Measurements from ENCODE around the gene CHID1. TPM values are rescaled to one million over a fixed set of nuclear protein-coding genes. Genes with fewer than 3 reads are reported as not detected.

CHID1 gene
- total RNA-seq, 2 experiments from 2014 or later: 51.8 to 56.3 TPM

DNA sequence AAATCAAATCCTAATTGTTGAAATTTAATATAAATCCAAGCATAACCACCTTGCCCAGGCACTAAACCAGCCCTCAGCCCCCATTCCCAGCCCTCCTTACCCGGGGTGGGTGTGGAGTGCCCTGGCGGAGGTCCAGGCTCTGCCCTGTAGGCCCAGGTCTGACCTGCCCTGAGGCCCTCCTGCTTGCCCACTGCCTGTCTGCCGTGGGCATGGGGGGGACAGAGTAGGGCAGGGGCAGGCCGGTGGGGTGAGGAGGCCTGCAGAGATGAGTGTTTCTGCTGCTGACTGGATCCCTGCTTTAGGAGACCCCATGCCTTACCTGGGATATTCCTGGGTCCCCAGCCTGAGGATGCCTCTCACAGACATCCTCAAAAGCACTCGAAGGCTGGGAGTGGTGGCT, 3.6 kb upstream of the CHID1 start:
- Mint-ChIP-seq H3K4me3 (no peak overlapping the region), H3K27ac (no peak overlapping the region), H3K9me3 (no peaks in the 10 kb centered on the region), H3K36me3 (ENCODE audit: low read depth) (no peaks in the 10 kb centered on the region), H3K27me3 (ENCODE audit: low read depth) (no peaks in the 10 kb centered on the region), H3K4me1 (ENCODE audit: low read depth) (peaks cover 13% of the 10 kb centered on the region)
- DNase-seq: no peak
- CTCF ChIA-PET: no interaction called here
- intact Hi-C loops (cut with micrococcal nuclease): no loop called here

DNA sequence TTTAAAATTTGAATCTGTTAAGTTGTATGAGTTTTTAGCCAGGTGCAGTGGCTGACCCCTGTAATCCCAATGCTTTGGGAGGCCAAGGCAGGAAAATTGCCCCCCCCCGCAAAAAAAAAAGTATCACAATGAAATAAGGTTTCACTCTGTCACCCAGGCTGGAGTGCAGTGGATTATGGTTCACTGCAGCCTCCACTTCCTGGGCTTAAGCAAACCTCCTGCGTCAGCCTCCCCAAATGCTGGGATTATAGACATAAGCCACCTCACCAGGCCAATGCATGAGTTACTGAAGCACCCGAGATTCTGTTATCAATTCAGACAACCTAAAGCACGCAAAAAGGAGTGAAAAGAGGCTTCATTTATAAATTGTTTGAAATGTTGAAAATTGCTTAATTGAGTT, 2.4 kb upstream of the CHID1 start:
- Mint-ChIP-seq H3K4me1 (ENCODE audit: low read depth) (peaks cover 21% of the 10 kb centered on the region), H3K4me3 (no peak overlapping the region), H3K27me3 (ENCODE audit: low read depth) (no peaks in the 10 kb centered on the region), H3K36me3 (ENCODE audit: low read depth) (no peaks in the 10 kb centered on the region), H3K9me3 (no peaks in the 10 kb centered on the region), H3K27ac (no peak overlapping the region)
- intact Hi-C loops (cut with micrococcal nuclease): no loop called here
- DNase-seq: no peak
- CTCF ChIA-PET: no interaction called here

DNA sequence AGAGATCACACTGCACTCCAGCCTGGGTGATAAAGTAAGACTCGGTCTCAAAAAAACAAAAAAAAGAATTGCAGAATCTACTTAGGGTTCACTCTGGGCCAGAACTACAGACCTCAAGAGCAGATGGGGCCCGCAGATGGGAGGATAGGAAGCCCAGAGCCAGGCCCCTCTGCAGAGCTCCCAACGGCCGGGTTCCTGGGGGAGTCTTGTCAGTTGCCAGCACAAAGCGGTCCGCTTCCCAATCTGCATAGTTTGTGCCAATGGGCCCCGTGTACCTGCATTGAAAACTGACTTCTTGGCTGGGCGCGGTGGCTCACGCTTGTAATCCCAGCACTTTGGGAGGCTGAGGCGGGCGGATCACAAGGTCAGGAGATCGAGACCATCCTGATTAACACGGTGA, 1.7 kb upstream of the CHID1 start:
- Mint-ChIP-seq H3K36me3 (ENCODE audit: low read depth) (no peaks in the 10 kb centered on the region), H3K4me1 (ENCODE audit: low read depth) (peaks cover 24% of the 10 kb centered on the region), H3K9me3 (no peaks in the 10 kb centered on the region), H3K27ac (no peak overlapping the region), H3K27me3 (ENCODE audit: low read depth) (no peaks in the 10 kb centered on the region), H3K4me3 (no peak overlapping the region)
- CTCF ChIA-PET: interaction anchor here (1.1 kb wide), 1 partner anchor 12 kb away, joined by 9 read pairs; the partner anchor contains the start of gene AP2A2
- DNase-seq: no peak
- intact Hi-C loops (cut with micrococcal nuclease): no loop called here

DNA sequence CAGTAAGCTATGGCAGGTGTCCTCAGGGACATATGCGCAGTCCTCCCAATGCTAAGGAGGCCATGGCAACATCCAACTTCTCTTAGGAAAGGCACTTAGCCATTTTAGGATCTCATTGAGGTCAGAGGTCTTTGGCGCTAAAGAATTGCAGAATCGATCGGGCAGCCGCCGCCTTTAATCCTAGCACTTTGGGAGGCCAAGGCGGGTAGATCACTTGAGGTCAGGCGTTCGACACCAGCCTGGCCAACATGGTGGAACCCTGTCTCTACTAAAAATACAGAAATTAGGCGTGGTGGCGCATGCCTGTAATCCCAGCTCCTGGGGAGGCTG, 1.2 kb upstream of the CHID1 start:
- no peaks in the 10 kb centered on the region for H3K36me3 Mint-ChIP-seq (ENCODE audit: low read depth)
- CTCF ChIA-PET: interaction anchor here (1.1 to 1.5 kb wide), 2 partner anchors 13 to 64 kb away, joined by 4 to 9 read pairs; partner anchors contain the start of gene AP2A2
- H3K27me3 Mint-ChIP-seq (ENCODE audit: low read depth): no peaks in the 10 kb centered on the region
- H3K4me1 Mint-ChIP-seq (ENCODE audit: low read depth): peaks cover 24% of the 10 kb centered on the region
- no peaks in the 10 kb centered on the region for H3K9me3 Mint-ChIP-seq
- peak overlapping the region; percentile 65 for H3K27ac Mint-ChIP-seq
- intact Hi-C loops (cut with micrococcal nuclease): loop anchor here (2.0 kb wide), 2 partner anchors 69 to 115 kb away; partner anchors contain the start of genes POLR2L and TSPAN4
- H3K4me3 Mint-ChIP-seq: peak overlapping the region; percentile 87
- no peak for DNase-seq

DNA sequence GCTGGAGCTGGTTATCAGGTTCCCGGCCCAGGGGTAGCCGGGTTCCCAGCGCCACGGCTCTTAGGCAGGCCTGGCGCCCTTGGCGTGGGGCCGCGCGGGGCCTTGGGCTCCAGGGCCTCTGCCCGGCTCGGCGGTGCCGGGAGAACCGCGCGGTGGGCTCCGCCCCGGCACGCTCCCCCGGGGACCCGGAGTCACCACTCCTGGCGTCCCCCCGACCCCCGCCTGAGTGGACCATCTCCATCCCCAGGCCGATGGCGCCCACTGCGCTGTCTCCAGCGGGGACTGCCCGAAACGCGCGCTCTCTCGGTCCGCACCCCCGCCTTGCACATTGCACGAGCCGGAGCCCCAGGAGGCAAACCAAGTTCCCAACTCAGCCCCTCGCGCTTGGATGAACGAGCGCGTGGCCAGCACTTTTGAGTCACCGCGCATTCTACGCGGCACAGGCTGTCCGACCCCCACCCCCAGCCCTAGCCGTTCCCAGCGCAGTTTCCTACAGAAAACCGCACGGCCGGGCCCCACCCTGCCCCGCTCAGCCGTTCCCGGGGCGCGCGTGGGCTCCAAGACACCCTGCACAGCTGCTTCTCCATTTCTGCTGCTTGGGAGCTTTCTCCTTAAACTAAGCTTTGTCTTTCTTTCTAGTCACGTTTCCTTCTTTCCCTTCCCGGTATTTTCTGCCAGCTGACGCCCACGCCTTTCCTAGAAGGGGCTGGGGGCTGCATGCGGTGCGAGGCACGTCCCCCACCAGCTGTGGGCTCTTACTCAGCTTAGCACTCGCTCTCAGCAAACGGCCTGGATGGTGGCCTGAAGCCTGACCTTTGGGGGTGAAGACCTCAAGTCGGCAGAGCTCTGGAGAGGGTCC, 650 bp upstream of the CHID1 start:
- peak; percentile 52 for DNase-seq

DNA sequence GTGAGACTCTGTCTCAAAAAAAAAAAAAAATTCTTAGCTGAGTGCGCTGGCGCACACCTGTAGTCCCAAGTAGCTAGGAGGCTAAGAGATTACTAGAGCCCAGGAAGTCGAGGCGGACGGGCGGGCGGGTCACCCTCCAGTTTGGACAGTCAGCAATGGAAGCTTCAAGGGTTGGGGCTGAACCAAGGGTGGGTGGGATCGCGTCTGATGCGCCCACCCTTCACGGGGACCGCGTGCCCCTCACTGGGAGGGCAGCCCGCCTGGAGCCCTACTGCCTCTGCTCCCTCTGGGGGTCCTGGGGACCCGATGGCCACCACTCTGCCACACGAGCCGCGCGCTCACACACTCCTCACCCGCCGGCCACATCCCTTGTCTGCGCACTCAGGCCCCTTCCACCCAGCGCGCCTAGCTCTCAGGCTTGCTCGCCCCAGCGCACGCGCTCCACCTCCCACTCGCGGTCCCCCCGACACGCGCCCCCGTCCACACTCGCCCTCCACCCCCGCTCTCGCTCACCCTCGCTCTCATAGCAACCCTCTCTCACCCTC, 494 bp downstream of the CHID1 start:
- Mint-ChIP-seq H3K27ac (peak overlapping the region; percentile 53), H3K4me1 (ENCODE audit: low read depth) (peaks cover 24% of the 10 kb centered on the region), H3K36me3 (ENCODE audit: low read depth) (peaks cover 2% of the 10 kb centered on the region), H3K27me3 (ENCODE audit: low read depth) (no peaks in the 10 kb centered on the region), H3K4me3 (peak overlapping the region; percentile 91), H3K9me3 (no peaks in the 10 kb centered on the region)
- DNase-seq: no peak
- intact Hi-C loops (cut with micrococcal nuclease): loop anchor here (1.0 to 2.0 kb wide), 4 partner anchors 15 to 113 kb away; partner anchors contain the start of genes AP2A2, POLR2L, RPLP2 and TSPAN4
- CTCF ChIA-PET: interaction anchor here (0.8 to 2.0 kb wide), 2 partner anchors 11 to 15 kb away, joined by 5 to 7 read pairs; no protein-coding TSS in a partner anchor

More for the DNA sequence above, 650 bp upstream of the CHID1 start:
- no peaks in the 10 kb centered on the region for H3K27me3 Mint-ChIP-seq (ENCODE audit: low read depth)
- H3K27ac Mint-ChIP-seq: peak overlapping the region; percentile 65
- peaks cover 24% of the 10 kb centered on the region for H3K4me1 Mint-ChIP-seq (ENCODE audit: low read depth)
- intact Hi-C loops (cut with micrococcal nuclease): loop anchor here (2.0 kb wide), 2 partner anchors 68 to 114 kb away; partner anchors contain the start of genes POLR2L and TSPAN4
- H3K9me3 Mint-ChIP-seq: no peaks in the 10 kb centered on the region
- H3K36me3 Mint-ChIP-seq (ENCODE audit: low read depth): peaks cover 2% of the 10 kb centered on the region
- CTCF ChIA-PET: interaction anchor here (0.8 to 2.0 kb wide), 4 partner anchors 10 to 64 kb away, joined by 4 to 9 read pairs (median 6); partner anchors contain the start of gene AP2A2
- H3K4me3 Mint-ChIP-seq: peak overlapping the region; percentile 87

DNA sequence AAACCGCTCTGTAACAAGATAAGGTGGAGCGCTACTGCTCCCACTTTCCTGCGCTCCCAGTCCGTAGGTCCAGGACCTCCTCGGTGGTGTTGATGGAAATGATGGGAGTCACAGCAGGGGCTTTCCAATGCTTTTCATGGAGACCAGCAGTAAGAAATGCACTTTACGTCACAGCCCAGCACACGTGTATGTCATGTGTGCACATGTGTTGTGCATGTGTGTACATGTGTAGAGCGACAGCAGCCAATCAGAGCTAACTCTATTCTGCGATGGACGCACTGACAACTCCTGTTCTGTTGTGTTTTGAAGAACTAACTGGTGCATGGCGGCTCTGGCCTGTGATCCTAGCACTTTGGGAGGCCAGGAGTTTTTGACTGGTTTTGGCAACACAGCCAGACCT, 1.2 kb downstream of the CHID1 start:
- Mint-ChIP-seq H3K27me3 (ENCODE audit: low read depth) (no peaks in the 10 kb centered on the region), H3K4me3 (peak overlapping the region; percentile 91), H3K36me3 (ENCODE audit: low read depth) (peaks cover 4% of the 10 kb centered on the region), H3K4me1 (ENCODE audit: low read depth) (peaks cover 24% of the 10 kb centered on the region), H3K9me3 (no peaks in the 10 kb centered on the region), H3K27ac (no peak overlapping the region)
- no peak for DNase-seq
- intact Hi-C loops (cut with micrococcal nuclease): no loop called here
- CTCF ChIA-PET: interaction anchor here (2.0 kb wide), 1 partner anchor 15 kb away, joined by 7 read pairs; no protein-coding TSS in a partner anchor

DNA sequence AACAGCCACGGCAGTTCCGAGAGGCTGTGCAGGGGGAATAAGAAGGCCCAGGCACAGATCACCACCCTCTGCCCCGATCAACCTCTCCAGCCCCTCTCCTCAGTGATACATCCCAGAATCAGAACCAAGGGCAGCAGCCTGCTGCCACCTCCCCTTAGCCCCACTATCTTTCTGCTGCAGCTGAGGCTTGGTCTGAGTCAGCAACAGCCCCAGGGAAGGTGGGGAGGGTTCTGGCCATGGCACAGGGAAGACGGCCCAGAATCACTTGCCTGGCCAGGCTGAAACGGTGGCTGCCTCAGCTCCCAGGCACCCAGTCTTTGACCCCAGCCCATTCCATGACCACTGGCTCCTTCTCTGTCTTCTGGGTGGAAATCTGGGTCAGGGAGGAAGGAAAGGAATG, 2.3 kb downstream of the CHID1 start:
- Mint-ChIP-seq H3K4me1 (ENCODE audit: low read depth) (peaks cover 24% of the 10 kb centered on the region), H3K27me3 (ENCODE audit: low read depth) (no peaks in the 10 kb centered on the region), H3K9me3 (no peaks in the 10 kb centered on the region), H3K27ac (no peak overlapping the region), H3K4me3 (peak overlapping the region; percentile 16), H3K36me3 (ENCODE audit: low read depth) (peaks cover 10% of the 10 kb centered on the region)
- DNase-seq: no peak
- intact Hi-C loops (cut with micrococcal nuclease): no loop called here
- CTCF ChIA-PET: no interaction called here

DNA sequence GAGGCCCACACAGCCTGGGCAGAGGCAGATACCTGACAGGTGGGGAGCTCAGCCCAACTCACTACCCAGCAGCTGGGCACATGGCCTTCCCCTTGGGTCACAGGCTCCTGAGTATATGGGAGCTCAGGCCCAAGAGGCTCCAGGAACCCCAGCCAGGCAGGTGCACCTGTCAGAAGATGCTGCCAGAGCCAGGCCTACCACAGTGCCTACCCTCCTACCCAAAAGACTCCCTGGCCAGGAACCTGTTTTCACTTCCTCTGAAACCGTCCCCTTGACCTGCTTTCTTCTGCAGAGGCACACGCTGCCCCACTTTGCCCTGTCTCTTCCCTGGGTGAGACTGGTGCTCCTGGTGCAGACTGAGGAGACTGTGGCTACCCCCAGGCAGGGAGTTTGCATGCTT, 2.9 kb downstream of the CHID1 start:
- H3K4me1 Mint-ChIP-seq (ENCODE audit: low read depth): peaks cover 24% of the 10 kb centered on the region
- no peak overlapping the region for H3K4me3 Mint-ChIP-seq
- H3K36me3 Mint-ChIP-seq (ENCODE audit: low read depth): peaks cover 10% of the 10 kb centered on the region
- CTCF ChIA-PET: no interaction called here
- H3K9me3 Mint-ChIP-seq: no peaks in the 10 kb centered on the region
- H3K27ac Mint-ChIP-seq: no peak overlapping the region
- no peaks in the 10 kb centered on the region for H3K27me3 Mint-ChIP-seq (ENCODE audit: low read depth)
- intact Hi-C loops (cut with micrococcal nuclease): no loop called here
- DNase-seq: no peak

DNA sequence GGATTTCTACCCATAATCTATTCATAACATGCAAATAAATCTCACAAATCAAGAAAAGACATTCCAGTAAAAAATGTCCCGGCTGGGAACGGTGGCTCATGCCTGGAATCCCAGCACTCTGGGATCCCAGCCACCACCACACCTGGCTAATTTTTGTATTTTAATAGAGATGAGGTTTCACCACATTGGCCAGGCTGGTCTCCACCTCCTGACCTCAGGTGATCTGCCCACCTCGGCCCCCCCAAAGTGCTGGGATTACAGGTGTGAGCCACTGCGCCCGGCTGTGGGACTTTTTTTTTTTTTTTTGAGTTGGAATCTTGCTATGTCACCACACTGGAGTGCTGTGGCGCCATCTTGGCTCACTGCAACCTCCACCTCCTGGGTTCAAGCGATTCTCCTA, 4.7 kb downstream of the CHID1 start:
- no peak for DNase-seq
- no peaks in the 10 kb centered on the region for H3K9me3 Mint-ChIP-seq
- no peaks in the 10 kb centered on the region for H3K27me3 Mint-ChIP-seq (ENCODE audit: low read depth)
- no peak overlapping the region for H3K4me3 Mint-ChIP-seq
- intact Hi-C loops (cut with micrococcal nuclease): no loop called here
- CTCF ChIA-PET: no interaction called here
- no peak overlapping the region for H3K27ac Mint-ChIP-seq
- peaks cover 23% of the 10 kb centered on the region for H3K36me3 Mint-ChIP-seq (ENCODE audit: low read depth)
- H3K4me1 Mint-ChIP-seq (ENCODE audit: low read depth): peaks cover 19% of the 10 kb centered on the region

DNA sequence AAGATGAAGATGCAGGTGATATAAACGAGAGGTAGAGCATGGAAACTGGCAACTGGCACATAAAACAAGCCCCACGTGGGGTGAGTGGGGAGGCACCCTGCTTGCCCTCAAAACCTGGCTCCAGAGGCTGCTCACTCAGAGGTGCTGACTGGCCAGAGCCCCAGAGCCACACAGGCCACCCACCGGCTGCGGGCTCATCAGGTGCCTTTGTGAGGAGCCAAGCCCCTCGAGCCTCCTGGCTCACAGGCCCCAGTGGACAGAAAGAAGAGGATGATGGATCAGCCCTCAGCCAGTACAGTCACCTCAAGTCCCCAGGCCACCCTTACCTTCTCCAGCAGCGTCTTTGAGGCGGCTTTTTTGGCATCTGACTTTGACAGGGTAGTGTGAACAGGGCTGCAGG, 6.2 kb downstream of the CHID1 start:
- H3K27me3 Mint-ChIP-seq (ENCODE audit: low read depth): no peaks in the 10 kb centered on the region
- intact Hi-C loops (cut with micrococcal nuclease): no loop called here
- CTCF ChIA-PET: no interaction called here
- no peaks in the 10 kb centered on the region for H3K9me3 Mint-ChIP-seq
- peaks cover 15% of the 10 kb centered on the region for H3K4me1 Mint-ChIP-seq (ENCODE audit: low read depth)
- no peak overlapping the region for H3K4me3 Mint-ChIP-seq
- H3K27ac Mint-ChIP-seq: no peak overlapping the region
- H3K36me3 Mint-ChIP-seq (ENCODE audit: low read depth): peaks cover 25% of the 10 kb centered on the region
- no peak for DNase-seq

DNA sequence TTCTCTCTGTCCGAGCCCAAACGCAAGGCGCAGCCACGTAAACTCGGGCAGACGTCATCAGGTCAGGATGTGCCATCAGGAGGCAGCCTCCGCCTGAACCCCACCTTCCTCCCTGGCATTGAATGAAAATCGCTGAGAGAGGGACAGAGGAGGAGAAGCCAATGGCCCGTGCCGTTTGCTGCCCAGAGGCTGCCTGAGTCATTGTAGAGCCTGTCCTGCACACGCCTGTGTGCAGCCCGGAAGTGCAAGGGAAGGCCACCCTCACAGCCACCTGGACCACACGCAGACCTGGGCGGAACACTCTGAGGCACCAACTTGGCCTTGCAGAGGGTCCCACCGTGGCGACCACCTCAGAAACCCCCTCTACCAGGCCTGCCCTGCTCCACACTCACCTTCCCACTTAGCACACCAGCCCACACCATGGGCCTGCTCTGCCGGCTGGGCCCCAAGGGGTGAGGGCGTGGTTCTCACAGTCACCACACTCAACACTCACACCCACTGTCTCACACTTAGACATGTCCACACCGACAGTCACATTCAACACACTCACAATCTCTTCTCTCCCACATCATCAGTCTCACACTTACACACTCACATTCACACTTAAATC, 9.1 kb downstream of the CHID1 start:
- no peak overlapping the region for H3K27ac Mint-ChIP-seq
- no peaks in the 10 kb centered on the region for H3K27me3 Mint-ChIP-seq (ENCODE audit: low read depth)
- no peaks in the 10 kb centered on the region for H3K9me3 Mint-ChIP-seq
- H3K4me3 Mint-ChIP-seq: no peak overlapping the region
- CTCF ChIA-PET: no interaction called here
- no peaks in the 10 kb centered on the region for H3K4me1 Mint-ChIP-seq (ENCODE audit: low read depth)
- H3K36me3 Mint-ChIP-seq (ENCODE audit: low read depth): peaks cover 26% of the 10 kb centered on the region
- intact Hi-C loops (cut with micrococcal nuclease): no loop called here
- no peak for DNase-seq
